IPS-NIHi11 (cell line): Measurements from ENCODE around the gene ITPK1.

Source experiments
- DNase-seq: peaks from one replicate; pipeline ENCODE4 v3.0.0; 2012; ENCODE audit warnings: mixed read lengths, low spot score

The ITPK1 gene

DNA sequence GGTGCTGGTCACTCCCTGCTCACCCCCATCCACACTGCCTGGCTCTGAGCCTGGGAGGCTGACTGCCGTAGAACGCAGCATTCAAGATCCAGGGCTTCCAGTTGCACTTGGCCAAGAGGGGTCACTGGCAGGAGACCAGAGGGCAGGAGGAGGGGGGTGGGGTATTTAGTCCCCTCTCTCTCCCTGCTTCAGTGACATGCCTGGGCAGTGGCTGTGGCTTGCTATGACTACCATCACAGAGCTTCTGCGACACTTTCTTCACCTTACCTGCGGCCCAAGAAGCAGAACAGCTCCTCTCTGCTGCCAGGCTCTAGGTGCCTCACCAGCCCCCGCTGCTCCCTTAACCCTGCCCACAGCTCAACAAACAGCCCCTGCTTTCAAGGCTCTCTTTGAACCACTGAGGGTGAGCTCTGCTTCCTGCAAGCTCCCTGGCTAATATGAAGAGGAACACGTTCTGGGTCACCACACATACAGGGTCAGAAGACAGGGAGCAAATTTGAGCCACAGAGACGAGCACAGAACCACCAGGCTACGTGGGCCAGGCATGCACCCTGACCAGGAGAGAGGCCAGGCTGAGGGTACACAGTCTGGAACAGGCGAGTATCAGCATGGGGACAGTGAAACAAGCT, 55.7 kb downstream of the ITPK1 start:
- DNase-seq: no peak

DNA sequence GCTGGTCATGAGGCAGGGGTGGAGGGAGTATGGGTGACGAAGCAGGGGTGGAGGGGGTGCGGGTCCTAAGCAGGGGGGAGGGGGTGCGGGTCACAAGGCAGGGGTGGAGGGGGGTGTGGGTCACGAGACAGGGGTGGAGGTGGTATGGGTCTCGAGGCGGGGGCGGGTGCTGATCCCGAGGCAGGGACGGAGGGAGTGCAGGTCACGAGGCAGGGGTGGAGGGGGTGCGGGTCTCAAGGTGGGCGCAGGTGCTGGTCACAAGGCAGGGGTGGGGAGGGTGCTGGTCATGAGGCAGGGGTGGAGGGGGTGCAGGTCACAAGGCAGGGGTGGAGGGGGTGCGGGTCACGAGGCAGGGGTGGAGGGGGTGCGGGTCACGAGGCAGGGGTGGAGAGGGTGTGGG, 56.5 kb downstream of the ITPK1 start:
- no peak for DNase-seq

DNA sequence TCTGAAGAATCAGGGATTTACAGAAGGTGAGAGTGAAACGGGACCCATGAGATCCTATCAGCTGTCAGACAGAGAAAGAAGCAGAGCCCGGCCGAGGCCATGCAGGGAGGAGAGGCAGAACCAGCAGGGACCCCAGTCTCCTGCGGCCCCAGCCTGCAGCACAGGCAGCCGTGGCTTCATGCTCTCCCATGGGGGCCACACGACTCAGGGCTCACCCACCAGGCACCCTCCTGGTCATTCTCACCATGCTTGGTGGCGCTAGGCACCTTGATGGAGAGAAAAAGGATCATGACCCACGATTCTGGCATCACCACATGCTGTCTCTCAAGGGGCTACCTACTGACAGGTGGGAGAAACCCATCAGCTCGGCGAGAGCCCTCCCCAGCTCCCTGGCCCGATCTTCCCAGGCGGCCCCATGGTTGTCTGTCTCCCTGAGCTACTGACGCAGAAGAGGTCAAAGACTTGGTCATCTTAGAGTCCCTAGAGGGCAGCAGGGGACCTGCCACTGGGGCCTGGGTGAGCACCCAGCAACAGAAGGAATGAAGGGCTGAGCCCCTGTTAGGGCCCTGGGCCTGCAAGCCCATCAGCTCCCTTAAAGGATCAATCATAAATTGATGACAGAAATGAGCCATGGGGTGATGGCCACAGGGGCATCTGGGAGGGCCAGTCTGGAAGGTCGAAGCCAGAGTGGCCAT, 58.0 kb downstream of the ITPK1 start:
- no peak for DNase-seq

DNA sequence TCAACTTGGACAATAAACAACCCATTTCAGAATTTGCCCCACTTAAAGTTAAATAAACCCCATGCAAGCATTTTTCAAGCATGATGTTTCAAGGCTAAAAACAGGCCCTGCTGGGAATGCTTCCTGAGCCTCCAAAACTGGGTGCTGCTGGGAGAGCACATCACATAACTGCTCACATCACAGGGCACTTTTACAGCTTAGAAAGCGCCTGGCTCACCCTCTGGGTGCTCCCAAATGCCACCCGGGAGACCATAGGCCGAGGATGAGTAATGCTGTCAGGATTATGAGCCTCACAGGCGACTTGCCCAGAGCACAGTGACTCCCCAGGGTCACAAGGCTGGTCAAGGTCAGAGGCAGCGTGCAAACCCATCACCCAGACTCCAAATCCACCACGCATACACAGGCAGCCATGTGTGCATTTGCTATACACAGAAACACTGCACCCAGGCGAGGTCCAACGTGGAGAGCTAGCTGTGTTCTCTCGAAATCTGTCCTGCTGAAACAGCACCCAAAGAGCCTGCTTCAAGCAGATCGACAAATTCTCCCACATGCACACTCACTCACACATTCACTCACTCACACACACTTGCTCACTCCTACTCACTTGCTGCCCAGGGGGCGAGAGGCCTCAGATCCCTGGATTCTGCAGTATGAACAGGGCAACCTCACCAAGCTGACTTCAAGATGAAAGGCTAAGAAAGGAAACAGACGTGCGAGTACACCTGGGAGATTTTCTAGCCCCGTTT, 58.7 kb downstream of the ITPK1 start:
- DNase-seq: no peak

DNA sequence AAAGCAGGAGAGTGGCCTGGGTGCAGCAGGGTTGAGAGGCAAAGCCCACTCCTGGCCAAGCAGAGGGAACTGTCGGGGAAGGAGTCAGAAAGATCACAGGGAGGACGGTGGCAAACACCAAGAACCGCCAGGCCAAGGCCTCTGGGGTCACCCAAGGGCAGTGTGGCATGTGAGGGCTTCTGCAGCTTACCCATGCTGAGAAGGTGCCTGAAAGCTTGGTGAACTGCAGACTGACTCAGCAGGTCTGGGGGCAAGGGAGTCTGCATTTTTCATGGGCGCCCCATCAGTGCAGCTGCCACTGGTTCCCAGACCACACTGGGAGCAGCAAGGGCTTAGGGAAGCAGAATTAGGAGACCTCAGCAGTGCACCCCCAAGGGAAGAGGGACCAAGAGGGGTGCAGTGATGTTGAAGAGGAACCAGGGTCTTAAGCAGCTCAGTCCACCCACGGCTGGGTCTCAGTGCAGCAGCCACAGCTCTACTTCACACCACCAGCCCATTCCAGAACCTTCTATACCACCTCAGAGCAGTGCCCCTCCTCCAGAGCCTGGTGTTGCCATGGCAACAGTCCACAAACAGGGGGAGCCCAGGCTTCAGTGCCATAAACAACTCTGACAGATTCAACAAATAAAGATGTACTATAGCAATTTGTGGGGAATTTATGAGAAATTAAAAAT, 59.4 kb downstream of the ITPK1 start:
- no peak for DNase-seq

DNA sequence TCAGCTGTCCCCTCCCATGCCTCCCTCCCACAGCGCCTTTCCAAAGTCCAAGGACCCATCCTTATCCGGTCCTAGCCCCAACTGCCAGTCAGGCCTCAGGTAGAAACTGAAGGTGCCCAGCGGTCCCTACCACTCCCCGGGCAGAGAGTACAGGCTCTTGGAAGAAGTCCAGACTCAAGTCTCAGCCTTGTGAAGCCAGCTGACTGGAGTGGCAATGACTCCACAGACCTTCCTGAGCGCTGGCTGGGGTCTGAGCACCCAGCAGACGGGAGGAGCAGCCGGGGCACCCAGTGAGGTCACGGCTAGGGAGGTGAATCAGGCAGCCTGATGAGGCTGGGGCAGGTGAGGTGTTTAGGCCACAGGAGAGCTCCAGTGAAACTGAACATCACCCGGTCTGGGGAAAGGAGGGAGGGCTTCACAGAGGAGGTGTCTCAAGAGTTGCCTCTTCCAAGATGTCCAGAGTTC, 60.0 kb downstream of the ITPK1 start:
- DNase-seq: no peak

DNA sequence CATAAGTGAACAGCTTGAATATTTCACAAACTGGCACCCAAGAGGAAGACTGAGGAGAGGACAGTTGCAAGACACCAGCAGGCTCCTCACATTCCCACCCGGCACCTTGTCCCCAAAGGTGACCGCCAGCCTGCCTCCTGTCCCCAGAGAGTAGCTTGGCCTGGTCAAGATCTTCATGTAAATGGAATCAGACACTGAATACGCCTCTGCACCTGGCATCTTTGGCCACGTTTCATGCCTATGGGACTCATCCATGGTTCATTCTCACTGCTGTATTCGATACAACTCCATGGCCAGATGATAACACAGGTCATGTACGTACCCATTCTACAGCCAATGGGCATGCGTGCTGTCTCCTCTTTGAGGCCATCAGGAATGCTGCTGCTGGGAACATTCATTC, 60.8 kb downstream of the ITPK1 start:
- no peak for DNase-seq

DNA sequence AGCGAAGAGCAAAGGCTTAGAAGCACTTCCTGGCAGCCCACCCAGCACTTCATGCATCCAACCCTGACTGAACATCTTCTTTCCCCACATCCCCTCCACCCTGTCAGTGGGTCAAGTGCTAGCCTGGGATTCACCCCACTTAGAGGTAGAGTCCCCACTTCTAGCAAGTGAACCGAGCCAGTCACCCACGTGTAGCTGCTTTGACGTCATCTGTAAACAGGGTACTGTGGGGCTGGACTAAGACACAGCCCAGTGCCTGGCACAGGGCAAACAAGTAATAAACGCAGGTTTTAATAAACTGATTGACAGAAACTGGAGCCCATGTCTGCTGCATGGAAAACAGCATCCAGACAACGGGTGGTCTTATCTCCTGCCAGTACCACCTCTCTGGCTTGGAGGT, 61.7 kb downstream of the ITPK1 start:
- no peak for DNase-seq

DNA sequence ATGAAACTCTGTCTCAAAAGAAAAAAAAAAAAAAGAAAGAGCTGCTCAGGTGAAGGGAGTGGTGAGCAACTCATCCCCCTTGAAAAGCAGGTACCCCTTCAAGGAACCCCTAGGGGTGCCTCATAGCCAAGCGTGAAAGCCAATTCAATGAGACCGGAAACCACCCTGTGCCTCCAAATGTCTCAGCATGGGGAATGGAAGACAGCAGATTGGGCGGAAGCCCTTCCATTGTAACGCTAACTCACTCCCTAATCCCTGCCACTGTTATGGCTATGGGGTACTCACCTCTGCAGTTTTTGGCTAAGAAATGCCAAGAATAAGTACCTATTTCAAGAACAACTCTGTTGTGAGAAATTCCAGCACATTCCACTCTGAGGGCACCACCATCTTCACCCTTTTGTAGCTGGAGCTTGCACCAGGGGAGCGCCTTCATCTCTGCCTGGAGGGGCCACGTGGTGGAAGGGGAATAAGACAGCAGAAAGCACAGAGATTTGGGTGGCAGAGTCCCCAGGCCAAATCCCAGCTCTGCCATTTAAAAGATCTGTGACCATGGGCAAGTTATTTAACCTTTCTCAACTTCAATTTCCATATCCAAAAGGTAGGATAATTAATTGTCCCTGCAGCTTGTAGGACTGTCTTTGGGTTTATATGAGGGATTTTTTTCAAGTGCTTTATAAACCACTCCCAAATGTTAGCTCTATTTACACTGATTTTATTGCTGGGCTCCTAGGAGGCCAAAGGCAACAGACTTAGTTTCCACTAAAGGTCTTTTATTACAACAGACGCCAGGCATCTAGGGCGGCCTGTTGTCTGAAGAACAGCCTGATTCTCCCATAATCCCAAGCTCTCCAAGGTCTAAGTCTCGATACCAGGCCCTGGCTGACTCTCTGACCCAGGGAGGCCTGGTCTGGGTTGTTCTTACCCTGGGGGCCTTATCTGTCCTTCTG, 63.9 kb downstream of the ITPK1 start:
- DNase-seq: peak; percentile 60

DNA sequence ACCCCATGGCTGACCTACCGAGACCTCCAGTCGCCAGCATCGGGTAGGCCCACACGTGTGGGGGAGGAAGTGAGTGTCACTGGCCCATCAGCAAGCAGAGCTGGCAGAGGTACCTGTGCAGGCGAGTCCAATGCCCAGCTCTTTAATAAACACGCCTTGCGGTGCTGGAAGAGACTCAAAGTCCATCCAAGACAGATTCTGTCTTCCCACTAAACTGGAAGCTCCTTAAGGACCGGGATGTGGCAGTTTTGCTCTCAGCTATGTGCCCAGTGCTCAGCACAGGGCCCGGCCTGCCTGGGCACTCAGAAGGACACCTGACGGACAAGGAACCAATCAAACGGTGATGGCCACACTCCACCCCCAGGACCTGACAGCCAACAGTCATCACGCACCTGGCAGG, 65.0 kb downstream of the ITPK1 start:
- DNase-seq: no peak

DNA sequence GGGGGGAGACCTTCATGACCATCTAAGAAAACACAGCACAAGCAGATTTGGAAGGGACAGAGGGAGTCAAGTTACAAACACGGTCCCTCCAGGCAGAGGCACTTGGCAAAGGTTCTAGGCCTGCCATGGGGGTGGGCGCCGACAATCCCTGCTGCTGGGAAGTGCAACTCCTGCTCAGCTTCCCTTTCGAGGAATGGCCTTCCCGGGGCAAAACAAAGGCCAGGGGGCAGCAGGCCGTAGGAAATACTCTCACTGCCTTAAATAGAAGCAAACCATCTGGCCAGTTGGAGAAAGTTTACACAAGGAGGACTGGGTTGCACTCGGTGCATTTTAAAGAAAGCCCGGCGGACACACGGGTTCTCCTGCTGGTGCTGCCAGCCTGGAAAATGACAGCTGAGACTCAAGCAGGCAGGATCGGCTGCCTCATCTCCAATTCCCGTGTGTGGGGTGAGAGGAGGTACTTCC, 65.8 kb downstream of the ITPK1 start:
- no peak for DNase-seq

DNA sequence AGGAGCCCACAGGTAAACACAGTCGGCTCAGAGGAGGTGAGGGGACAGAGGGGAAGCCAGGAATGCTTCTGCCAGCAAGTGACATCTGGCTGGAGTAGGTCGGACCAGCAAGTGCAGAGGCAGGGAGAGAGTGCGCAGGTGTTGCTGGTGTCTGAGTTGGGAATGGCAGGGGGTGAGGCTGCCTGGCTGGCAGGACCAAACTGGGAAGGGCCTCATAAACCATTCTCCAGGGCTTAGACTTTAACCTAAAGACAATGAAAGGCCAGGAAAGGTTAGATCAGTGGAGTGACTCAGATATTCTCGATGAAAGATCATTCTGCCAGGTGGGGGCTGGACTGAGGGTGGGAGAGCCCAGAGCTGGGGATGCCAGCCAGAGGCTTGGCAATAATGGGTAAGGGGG, 66.4 kb downstream of the ITPK1 start:
- DNase-seq: no peak

DNA sequence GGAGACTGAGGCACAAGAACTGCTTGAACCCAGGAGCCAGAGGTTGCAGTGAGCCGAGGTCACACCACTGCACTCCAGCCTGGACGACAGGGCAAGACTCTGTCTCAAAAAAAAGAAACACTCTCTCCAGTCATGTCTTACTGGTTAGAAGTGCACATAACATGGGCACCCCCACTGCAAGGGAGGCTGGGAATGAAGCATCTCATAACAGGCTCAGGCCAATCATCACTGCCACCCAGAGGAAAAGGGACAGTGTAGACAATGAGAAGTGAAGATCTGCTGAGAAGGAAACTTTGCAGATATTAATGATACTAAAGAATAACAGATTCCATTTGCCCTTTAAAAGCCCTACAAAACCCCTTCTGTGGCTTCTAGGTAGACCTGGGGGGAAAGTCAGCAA, 66.9 kb downstream of the ITPK1 start:
- no peak for DNase-seq

DNA sequence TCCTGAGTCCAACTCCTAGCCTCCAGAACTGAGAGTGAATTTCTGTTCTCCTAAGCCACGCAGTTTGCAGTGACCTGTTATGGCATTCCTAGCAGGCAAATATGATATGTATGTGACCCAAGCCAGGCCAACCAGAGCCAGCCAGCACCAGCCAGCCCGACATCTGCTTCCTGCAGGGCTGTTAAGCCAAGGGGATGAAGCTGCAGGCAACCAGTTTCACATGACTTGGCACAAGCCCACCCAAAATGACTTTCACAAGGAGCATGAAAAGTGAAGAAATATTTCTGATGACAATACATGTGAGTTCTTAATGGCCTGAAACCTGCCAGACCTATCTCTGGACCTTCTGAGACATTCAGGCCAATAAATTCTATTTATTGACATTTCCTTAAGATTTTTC, 68.1 kb downstream of the ITPK1 start:
- no peak for DNase-seq

DNA sequence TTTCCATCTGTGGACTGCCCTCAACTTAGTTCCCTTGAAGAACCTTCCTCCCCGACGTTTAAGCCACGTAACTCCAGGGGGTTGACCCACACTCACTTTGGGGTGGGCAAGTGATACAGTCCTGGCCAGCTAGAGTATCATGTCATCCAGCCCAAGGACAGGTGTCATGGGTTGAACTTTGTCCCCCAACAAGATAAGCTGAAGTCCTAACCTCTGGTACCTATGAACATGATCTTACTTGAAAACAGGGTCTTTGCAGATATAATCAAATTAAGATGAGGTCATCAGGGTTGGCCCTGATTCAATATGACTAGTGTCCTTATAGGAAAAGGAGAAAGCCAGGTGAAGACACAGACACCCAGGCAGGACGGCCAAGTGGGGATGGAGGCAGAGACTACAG, 68.6 kb downstream of the ITPK1 start:
- no peak for DNase-seq

DNA sequence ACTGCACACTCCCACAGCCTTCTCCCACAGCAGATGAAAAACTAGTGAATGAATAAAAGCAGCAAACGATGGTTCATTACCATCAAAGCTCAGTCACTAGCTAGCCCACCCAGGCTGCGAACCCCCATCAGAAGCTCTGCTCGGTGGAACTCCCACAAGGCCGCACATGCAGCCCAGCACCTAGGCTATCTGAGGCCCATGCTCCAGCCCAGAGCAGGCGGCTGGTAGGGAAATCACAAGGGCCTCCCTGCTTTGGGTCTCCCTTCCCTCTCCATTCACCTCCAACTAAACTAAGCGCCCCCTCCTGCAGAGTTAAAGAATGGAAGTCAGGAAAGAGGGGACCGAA, 69.0 kb downstream of the ITPK1 start:
- no peak for DNase-seq

DNA sequence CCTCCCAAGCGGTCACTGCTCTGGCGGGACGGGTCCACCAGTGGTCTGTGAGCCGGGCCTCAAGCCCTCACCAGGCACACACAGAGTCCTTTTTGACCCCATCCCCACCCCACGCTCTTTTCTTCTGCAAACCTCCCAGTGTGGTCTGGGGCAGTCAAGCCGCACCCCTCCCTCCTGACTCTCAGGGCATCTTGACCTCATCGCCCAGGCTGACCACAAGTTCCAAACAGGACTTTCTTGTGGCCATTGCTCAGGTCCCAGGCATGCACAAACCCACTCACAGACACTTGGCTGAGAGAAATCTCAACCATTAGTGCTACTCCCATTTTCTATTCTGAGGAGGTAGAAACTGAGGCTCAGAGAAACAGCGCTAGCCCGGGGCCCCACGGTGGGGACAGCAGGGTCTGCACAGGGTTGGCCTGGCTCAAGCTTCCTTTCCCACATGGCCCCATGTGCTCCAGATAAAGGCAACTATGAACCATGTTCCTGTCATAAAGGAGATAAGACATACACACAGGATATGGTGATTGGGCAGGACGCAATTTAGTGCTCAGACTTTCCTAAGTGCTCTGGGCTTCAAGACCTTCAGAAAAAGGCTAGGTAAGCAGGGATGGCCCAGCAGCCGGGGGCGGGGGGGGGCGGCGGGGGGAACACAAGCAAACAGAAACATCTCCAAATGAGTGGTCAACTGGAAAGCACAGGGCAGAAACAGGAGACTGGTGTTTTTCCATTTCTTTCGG, 69.6 kb downstream of the ITPK1 start:
- DNase-seq: no peak

DNA sequence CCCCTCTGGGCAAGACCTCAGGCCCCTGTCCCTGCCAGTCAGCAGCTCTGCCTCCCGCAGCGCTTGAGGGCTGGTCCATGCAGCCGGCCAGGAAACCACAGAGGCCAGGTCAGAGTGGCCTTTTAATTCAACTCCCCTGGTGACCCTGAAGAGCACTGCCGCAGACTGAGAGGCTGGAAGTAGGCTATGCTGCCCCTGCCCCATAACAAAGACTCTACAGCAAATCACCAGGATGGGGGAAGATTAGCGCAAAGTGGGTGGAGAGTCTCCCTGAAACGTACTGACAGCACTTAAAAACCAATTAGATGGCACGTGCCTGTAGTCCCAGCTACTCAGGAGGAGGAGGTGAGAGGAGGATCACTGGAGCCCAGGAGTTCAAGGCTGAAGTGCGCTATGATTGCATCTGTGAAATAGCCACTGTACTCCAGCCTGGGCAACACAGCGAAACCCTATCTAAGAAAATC, 70.5 kb downstream of the ITPK1 start:
- peak; percentile 68 for DNase-seq

DNA sequence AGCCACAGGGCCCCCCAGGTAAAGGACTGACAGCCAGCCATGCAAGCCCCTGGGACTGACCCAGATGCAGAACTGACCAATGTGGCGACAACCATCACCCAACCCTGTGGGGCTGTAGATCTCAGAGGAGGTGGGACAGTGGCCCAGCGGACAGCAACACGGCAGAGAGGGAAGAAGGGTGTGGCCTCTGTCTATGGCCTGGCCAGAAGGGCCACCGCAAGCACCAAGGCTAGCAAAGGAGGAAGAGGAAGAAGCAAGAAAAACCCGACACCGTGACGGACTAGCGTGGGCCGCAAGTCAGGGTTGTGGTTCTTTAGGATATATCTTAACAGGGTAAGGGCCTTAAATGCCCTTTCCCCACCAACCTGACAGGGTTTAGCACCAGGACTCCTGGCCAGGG, 71.2 kb downstream of the ITPK1 start:
- no peak for DNase-seq

DNA sequence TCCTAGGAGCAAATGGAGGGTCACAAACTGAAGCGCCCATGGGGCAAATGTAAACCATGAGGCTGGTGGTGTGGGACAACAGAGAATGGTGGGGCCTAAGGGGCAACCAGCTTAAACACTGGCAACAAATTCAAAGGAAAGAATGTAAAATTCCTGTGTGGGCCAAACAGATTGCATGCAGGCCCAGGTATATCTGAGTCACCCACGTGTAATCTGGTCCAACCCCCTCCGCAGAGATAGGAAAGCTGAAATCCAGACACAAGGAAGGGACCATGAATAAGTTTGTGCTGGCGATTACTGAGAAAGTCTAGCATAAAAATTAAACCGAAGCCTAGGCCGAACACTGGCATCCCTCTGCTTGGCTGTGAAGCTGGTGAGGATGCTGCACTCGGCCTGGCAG, 71.6 kb downstream of the ITPK1 start:
- no peak for DNase-seq
